Nephron progenitor cell (in vitro differentiated cells): ENCODE results near the gene POLR3E.

Experiments
- DNase-seq: peaks from one replicate; pipeline ENCODE4 v3.0.0; 2021
- H3K27ac Mint-ChIP-seq: 2 replicates; pipeline ENCODE4 v1.8.0; 2021; ENCODE audit warnings: mild to moderate bottlenecking, moderate library complexity, mixed read lengths
- H3K27me3 Mint-ChIP-seq: 2 replicates; pipeline ENCODE4 v1.8.0; 2021; ENCODE audit warnings: mild to moderate bottlenecking, low read depth, mixed read lengths; ENCODE audit not compliant: poor library complexity
- H3K36me3 Mint-ChIP-seq: 2 replicates; pipeline ENCODE4 v1.8.0; 2021; ENCODE audit warnings: low read depth, mixed read lengths
- H3K4me1 Mint-ChIP-seq: 2 replicates; pipeline ENCODE4 v1.8.0; 2021; ENCODE audit warnings: mixed read lengths
- H3K4me3 Mint-ChIP-seq: 2 replicates; pipeline ENCODE4 v1.8.0; 2021; ENCODE audit warnings: mild to moderate bottlenecking, moderate library complexity, mixed read lengths
- H3K9me3 Mint-ChIP-seq: 2 replicates; pipeline ENCODE4 v1.8.0; 2021; ENCODE audit warnings: mild to moderate bottlenecking, moderate library complexity, mixed read lengths
- CTCF ChIP-seq: fragments of 200-600 bp; sonication (generic); IDR thresholded peaks from 2 replicates; pipeline ENCODE4 v1.5.0; 2021; ENCODE audit warnings: antibody characterized with exemption

The POLR3E gene

GRCh38 chr16:22372882-22373661, 75.9 kb downstream of the POLR3E start:
- Mint-ChIP-seq H3K4me1 (peaks cover 20% of the 10 kb centered on the region), H3K9me3 (no peaks in the 10 kb centered on the region), H3K27ac (no peak overlapping the region)

GRCh38 chr16:22373662-22374310, 76.6 kb downstream of the POLR3E start:
- peak overlapping the region; percentile 94 for H3K4me3 Mint-ChIP-seq
- H3K9me3 Mint-ChIP-seq: no peaks in the 10 kb centered on the region
- no peak overlapping the region for H3K27ac Mint-ChIP-seq
- H3K27me3 Mint-ChIP-seq: peaks cover 40% of the 10 kb centered on the region
- DNase-seq: peak; percentile 50
- no peak for TF ChIP-seq CTCF
- H3K4me1 Mint-ChIP-seq: peaks cover 20% of the 10 kb centered on the region
- H3K36me3 Mint-ChIP-seq: peaks cover 8% of the 10 kb centered on the region

More at GRCh38 chr16:22372882-22373661, 75.9 kb downstream of the POLR3E start:
- no peak for TF ChIP-seq CTCF
- no peak for DNase-seq
- H3K36me3 Mint-ChIP-seq: peaks cover 8% of the 10 kb centered on the region
- peak overlapping the region; percentile 87 for H3K4me3 Mint-ChIP-seq
- peaks cover 40% of the 10 kb centered on the region for H3K27me3 Mint-ChIP-seq

GRCh38 chr16:22374311-22375116, 77.3 kb downstream of the POLR3E start, which contains the start of gene CDR2:
CDR2 (minus strand) TSS chr16:22374619; CDS start chr16:22374309, 310 bp downstream.
- DNase-seq: peak; percentile 98
- H3K4me3 Mint-ChIP-seq: peak within 1 kb of the TSS; percentile 94
- peaks cover 20% of the 10 kb centered on the region for H3K4me1 Mint-ChIP-seq
- peaks cover 8% of the 10 kb centered on the region for H3K36me3 Mint-ChIP-seq
- H3K27me3 Mint-ChIP-seq: peaks cover 40% of the 10 kb centered on the region
- TF ChIP-seq CTCF: no peak
- H3K9me3 Mint-ChIP-seq: no peaks in the 10 kb centered on the region
- peak within 1 kb of the TSS; percentile 61 for H3K27ac Mint-ChIP-seq

- no peak for DNase-seq
- peaks cover 8% of the 10 kb centered on the region for H3K36me3 Mint-ChIP-seq
- peaks cover 40% of the 10 kb centered on the region for H3K27me3 Mint-ChIP-seq
- H3K4me3 Mint-ChIP-seq: peak overlapping the region; percentile 94
- H3K9me3 Mint-ChIP-seq: no peaks in the 10 kb centered on the region
- no peak overlapping the region for H3K27ac Mint-ChIP-seq
- peaks cover 20% of the 10 kb centered on the region for H3K4me1 Mint-ChIP-seq
- no peak for TF ChIP-seq CTCF
Measured at GRCh38 chr16:22375117-22375962, 78.1 kb downstream of the POLR3E start.

GRCh38 chr16:22375963-22376640, 78.9 kb downstream of the POLR3E start:
- no peaks in the 10 kb centered on the region for H3K9me3 Mint-ChIP-seq
- H3K27me3 Mint-ChIP-seq: peaks cover 40% of the 10 kb centered on the region
- H3K4me3 Mint-ChIP-seq: peak overlapping the region; percentile 43
- peaks cover 20% of the 10 kb centered on the region for H3K4me1 Mint-ChIP-seq
- no peak for TF ChIP-seq CTCF
- DNase-seq: no peak
- H3K36me3 Mint-ChIP-seq: peaks cover 8% of the 10 kb centered on the region
- no peak overlapping the region for H3K27ac Mint-ChIP-seq
